Measurements from ENCODE around the gene SLC38A5. TPM values are rescaled to one million over a fixed set of nuclear protein-coding genes. Genes with fewer than 3 reads are reported as not detected.

SLC38A5 gene
- 40.0 and 44.6 TPM in 2 replicates for total RNA-seq

GRCh38 chrX:48470110-48470832 is at the start of gene SLC38A5:
TSS of gene SLC38A5 (minus strand) at chrX:48470260. CDS start at chrX:48467924, 2,336 bp downstream.

DNA sequence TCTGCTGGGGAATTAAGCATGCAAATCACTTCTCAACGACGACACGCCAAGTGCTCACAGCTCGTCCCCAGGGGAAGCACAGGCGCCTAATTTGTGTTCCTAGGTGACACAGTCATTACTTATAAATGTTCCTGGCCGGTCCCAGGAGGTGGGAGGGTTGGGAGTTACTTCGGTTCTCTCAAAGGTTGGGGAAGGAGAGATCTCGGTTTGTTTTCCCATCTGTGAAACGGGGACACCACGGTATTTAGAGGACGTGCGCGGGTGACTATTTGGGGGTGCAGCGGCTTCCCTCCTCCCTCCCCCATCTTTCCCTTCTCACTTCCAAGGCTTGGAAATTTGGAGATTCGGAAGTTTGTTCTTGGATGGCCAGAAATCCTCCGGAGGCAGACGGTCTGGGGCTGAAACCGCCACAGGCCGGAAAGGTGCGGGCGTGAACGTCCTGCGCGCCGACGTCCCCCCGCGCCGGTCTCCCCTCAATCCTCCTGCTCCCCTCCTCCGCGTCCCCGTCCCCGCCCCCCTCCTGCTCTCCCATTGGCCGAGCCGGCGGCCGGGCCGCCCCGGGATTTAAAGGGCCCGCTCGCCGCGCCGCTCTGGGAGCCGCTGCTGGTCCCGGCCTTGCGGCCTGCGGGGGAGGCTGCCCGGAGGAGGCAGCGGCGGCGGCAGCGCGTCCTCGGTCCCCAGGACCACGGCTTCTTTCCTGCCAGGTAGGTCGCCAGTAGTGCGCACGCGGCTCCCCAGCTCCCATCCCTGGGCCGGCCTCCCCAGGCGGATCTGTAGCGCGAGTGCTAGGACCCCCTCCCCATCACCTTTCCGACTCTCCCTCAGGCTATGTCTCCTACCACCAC is 38.6 kb upstream of the SLC38A5 start, which contains the start of gene PORCN:
PORCN (plus strand) TSS at position 593 of the 845 bp plus-strand sequence. CDS start 829 bp downstream, outside the sequence.

DNA sequence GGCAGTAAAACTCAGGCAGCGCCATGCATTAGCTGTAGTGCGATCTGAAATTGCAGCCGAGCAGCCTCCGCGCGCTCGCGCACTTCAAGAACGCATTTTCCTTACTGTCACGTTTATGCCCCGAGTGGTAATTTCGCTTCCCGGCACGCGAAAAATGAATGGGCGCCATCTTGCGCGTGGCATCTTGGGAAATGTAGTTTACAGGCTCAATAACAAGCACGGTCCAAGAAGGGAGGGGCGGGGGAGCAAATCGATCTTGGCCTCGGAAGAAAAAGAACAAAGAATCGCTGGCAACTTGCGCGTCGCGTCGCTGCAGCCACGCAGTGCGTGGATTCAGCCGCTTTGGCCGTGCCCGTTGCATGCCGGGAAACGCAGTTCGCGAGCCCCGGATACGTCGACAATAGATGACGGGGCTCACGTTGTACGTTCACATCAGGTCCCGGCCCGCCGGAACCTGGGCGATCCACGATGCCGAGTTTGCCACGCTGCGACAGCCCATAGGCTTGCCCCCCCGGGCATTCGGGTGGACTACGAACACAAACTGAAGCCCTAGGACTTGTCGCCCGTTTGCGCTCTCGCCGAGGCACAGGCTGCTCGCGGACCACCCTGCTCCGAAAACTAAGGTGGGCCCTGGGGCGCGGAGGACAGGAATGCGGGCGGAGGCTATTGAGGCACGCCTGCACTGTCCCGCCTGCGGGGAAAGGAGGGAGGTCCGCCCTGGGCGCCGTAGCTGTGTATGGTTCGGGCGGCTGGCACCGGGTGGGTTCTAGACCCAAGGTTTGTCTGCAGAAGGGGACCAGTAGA is 5.9 kb upstream of the SLC38A5 start, which contains the start of gene FTSJ1:
FTSJ1 (plus strand) TSS at position 426 of the 804 bp plus-strand sequence. CDS start 1,849 bp downstream, outside the sequence.

GRCh38 chrX:48411860-48412259 is 58.2 kb downstream of the SLC38A5 start, which contains the start of gene SSX4B:
TSS of gene SSX4B (minus strand) at chrX:48411960. CDS start at chrX:48411372, 588 bp downstream.

Other genes with a start within 250 kb of the SLC38A5 start
- not detected in 2 replicates for gene SSX1, start 214.9 kb downstream of the SLC38A5 start, total RNA-seq
- not detected in 2 replicates for gene SSX3, start 113.6 kb downstream of the SLC38A5 start, total RNA-seq
- not detected in 2 replicates for gene SSX4, start 86.7 kb downstream of the SLC38A5 start, total RNA-seq
- gene SSX4B, start 58.3 kb downstream of the SLC38A5 start, total RNA-seq, result not detected in 2 replicates
- 24.0 and 27.0 TPM in 2 replicates for gene FTSJ1, start 5.9 kb upstream of the SLC38A5 start, total RNA-seq
- gene PORCN, start 38.7 kb upstream of the SLC38A5 start, total RNA-seq, result 7.3 and 10.1 TPM in 2 replicates
- gene EBP, start 51.5 kb upstream of the SLC38A5 start, total RNA-seq, result 26.8 and 52.2 TPM in 2 replicates
- 4.4 and 5.7 TPM in 2 replicates for gene TBC1D25, start 69.5 kb upstream of the SLC38A5 start, total RNA-seq
- 63.7 and 238 TPM in 2 replicates for gene RBM3, start 104.2 kb upstream of the SLC38A5 start, total RNA-seq
- gene WDR13, start 127.2 kb upstream of the SLC38A5 start, total RNA-seq, result 139 and 289 TPM in 2 replicates
- 0.26 and 0.32 TPM in 2 replicates for gene WAS, start 213.5 kb upstream of the SLC38A5 start, total RNA-seq
- gene SUV39H1, start 226.5 kb upstream of the SLC38A5 start, total RNA-seq, result 0.86 and 1.7 TPM in 2 replicates

All from bronchial smooth muscle cell (primary cell).